GM20000 (cell line): ENCODE data around the gene ZC3H8.
"Not testable (repeated sequence)": the region's sequence is repeated elsewhere in the genome, so short reads cannot be mapped to it uniquely, and the experiment has no call there.

Source experiments
- DNase-seq: peaks from one replicate; pipeline ENCODE4 v3.0.0; 2012; ENCODE audit warnings: low spot score
- CTCF ChIP-seq: IDR thresholded peaks from 2 replicates; pipeline ENCODE4 v1.5.1; 2012; ENCODE audit warnings: mild to moderate bottlenecking, control low read depth; ENCODE audit errors: extremely low read depth, missing control alignments

The ZC3H8 gene

GRCh38 chr2:112216167-112216566 lies 38.7 kb downstream of the ZC3H8 start:
- no peak for TF ChIP-seq CTCF
- DNase-seq = no peak

- DNase-seq = not testable (repeated sequence)
Observed at GRCh38 chr2:112207905-112208304, 46.9 kb downstream of the ZC3H8 start.

- no peak for DNase-seq
- TF ChIP-seq CTCF = no peak
Observed at GRCh38 chr2:112204411-112204810, 50.4 kb downstream of the ZC3H8 start.

- no peak for TF ChIP-seq CTCF
- no peak for DNase-seq
Observed at GRCh38 chr2:112201696-112202430, 53.0 kb downstream of the ZC3H8 start.

- DNase-seq = no peak
- TF ChIP-seq CTCF = no peak
Observed at GRCh38 chr2:112199188-112199587, 55.7 kb downstream of the ZC3H8 start.

- TF ChIP-seq CTCF = no peak
- DNase-seq = no peak
Observed at GRCh38 chr2:112198780-112199179, 56.1 kb downstream of the ZC3H8 start.

GRCh38 chr2:112197868-112198267 lies 57.0 kb downstream of the ZC3H8 start:
- no peak for DNase-seq
- no peak for TF ChIP-seq CTCF

GRCh38 chr2:112195950-112196349 lies 58.9 kb downstream of the ZC3H8 start:
- TF ChIP-seq CTCF = no peak
- no peak for DNase-seq
